Measurements from ENCODE around the gene PSMD13.

PSMD13 gene

GRCh38 chr11:288478-289397 lies 52.0 kb downstream of the PSMD13 start, which contains the start of gene PGGHG:
TSS of gene PGGHG (plus strand) at chr11:289126. CDS start at chr11:289817, 691 bp downstream.
- no peaks in the 10 kb centered on the region for H3K79me2 ChIP-seq (ENCODE audit: low read length)
- H3K9ac ChIP-seq (ENCODE audit: low read length): peak within 1 kb of the TSS; percentile 53; the same call in 1 of the 2 replicates
- TF ChIP-seq CTCF (IDR thresholded peaks at IDR 0.05; ENCODE audit: low read length) (no peak), EZH2 (optimal IDR thresholded peaks at IDR 0.05; ENCODE audit: low read depth, low read length) (no peak), EZH2phosphoT487 (IDR thresholded peaks at IDR 0.05; ENCODE audit: low read length) (no peak)
- DNase-seq: peak; percentile 49
- H3K9me3 ChIP-seq (replicated peaks; ENCODE audit: insufficient read depth, low read length): no peaks in the 10 kb centered on the region
- H3K4me1 ChIP-seq (ENCODE audit: low read length): no peaks in the 10 kb centered on the region
- peak within 1 kb of the TSS; percentile 99 for H3K4me2 ChIP-seq (ENCODE audit: low read depth, low read length)
- H3K4me3 ChIP-seq (ENCODE audit: low read length): peak within 1 kb of the TSS; percentile 74
- H3K27ac ChIP-seq (ENCODE audit: low read length): no peak within 1 kb of the TSS
- H3K27me3 ChIP-seq (replicated peaks; ENCODE audit: insufficient read depth, low read length): peaks cover 17% of the 10 kb centered on the region
- no peaks in the 10 kb centered on the region for H3K9me2 ChIP-seq (replicated peaks; ENCODE audit: insufficient read depth, low read length)
- H4K20me1 ChIP-seq (ENCODE audit: insufficient read depth, low read length): no peaks in the 10 kb centered on the region
- no peaks in the 10 kb centered on the region for H3K36me3 ChIP-seq (replicated peaks; ENCODE audit: insufficient read depth, low read length)
- H3F3A ChIP-seq (ENCODE audit: insufficient read depth, low read length): no peaks in the 10 kb centered on the region
- H2AFZ ChIP-seq (ENCODE audit: low read length): peak within 1 kb of the TSS; percentile 94

GRCh38 chr11:289398-289711 lies 52.6 kb downstream of the PSMD13 start:
- peak overlapping the region; percentile 43; the same call in 1 of the 2 replicates for H3K4me3 ChIP-seq (ENCODE audit: low read length)
- no peaks in the 10 kb centered on the region for H3K9me3 ChIP-seq (replicated peaks; ENCODE audit: insufficient read depth, low read length)
- H3K27me3 ChIP-seq (replicated peaks; ENCODE audit: insufficient read depth, low read length): peaks cover 14% of the 10 kb centered on the region
- no peaks in the 10 kb centered on the region for H3F3A ChIP-seq (ENCODE audit: insufficient read depth, low read length)
- H3K27ac ChIP-seq (ENCODE audit: low read length): no peak overlapping the region
- no peaks in the 10 kb centered on the region for H3K4me1 ChIP-seq (ENCODE audit: low read length)
- H3K79me2 ChIP-seq (ENCODE audit: low read length): no peaks in the 10 kb centered on the region
- peak overlapping the region; percentile 59 for H3K4me2 ChIP-seq (ENCODE audit: low read depth, low read length)
- no peak for TF ChIP-seq EZH2phosphoT487 (IDR thresholded peaks at IDR 0.05; ENCODE audit: low read length)
- TF ChIP-seq EZH2 (optimal IDR thresholded peaks at IDR 0.05; ENCODE audit: low read depth, low read length): no peak
- TF ChIP-seq CTCF (IDR thresholded peaks at IDR 0.05; ENCODE audit: low read length): no peak
- no peaks in the 10 kb centered on the region for H3K36me3 ChIP-seq (replicated peaks; ENCODE audit: insufficient read depth, low read length)
- no peak overlapping the region for H3K9ac ChIP-seq (ENCODE audit: low read length)
- DNase-seq: no peak
- H4K20me1 ChIP-seq (ENCODE audit: insufficient read depth, low read length): no peaks in the 10 kb centered on the region
- H3K9me2 ChIP-seq (replicated peaks; ENCODE audit: insufficient read depth, low read length): no peaks in the 10 kb centered on the region
- no peak overlapping the region for H2AFZ ChIP-seq (ENCODE audit: low read length)

GRCh38 chr11:289712-290620 lies 53.2 kb downstream of the PSMD13 start:
- Histone ChIP-seq H3K9me2 (replicated peaks; ENCODE audit: insufficient read depth, low read length) (no peaks in the 10 kb centered on the region), H3K9me3 (replicated peaks; ENCODE audit: insufficient read depth, low read length) (no peaks in the 10 kb centered on the region), H4K20me1 (ENCODE audit: insufficient read depth, low read length) (no peaks in the 10 kb centered on the region), H2AFZ (ENCODE audit: low read length) (no peak overlapping the region), H3K4me3 (ENCODE audit: low read length) (peak overlapping the region; percentile 43; the same call in 1 of the 2 replicates), H3K79me2 (ENCODE audit: low read length) (no peaks in the 10 kb centered on the region), H3K36me3 (replicated peaks; ENCODE audit: insufficient read depth, low read length) (no peaks in the 10 kb centered on the region), H3K27me3 (replicated peaks; ENCODE audit: insufficient read depth, low read length) (peaks cover 14% of the 10 kb centered on the region), H3F3A (ENCODE audit: insufficient read depth, low read length) (no peaks in the 10 kb centered on the region), H3K9ac (ENCODE audit: low read length) (no peak overlapping the region), H3K4me1 (ENCODE audit: low read length) (no peaks in the 10 kb centered on the region), H3K4me2 (ENCODE audit: low read depth, low read length) (peak overlapping the region; percentile 59; the same call in 1 of the 2 replicates), H3K27ac (ENCODE audit: low read length) (no peak overlapping the region)
- no peak for DNase-seq
- no peak for TF ChIP-seq CTCF (IDR thresholded peaks at IDR 0.05; ENCODE audit: low read length)
- no peak for TF ChIP-seq EZH2 (optimal IDR thresholded peaks at IDR 0.05; ENCODE audit: low read depth, low read length)
- no peak for TF ChIP-seq EZH2phosphoT487 (IDR thresholded peaks at IDR 0.05; ENCODE audit: low read length)

Data from MM.1S (cell line).